HS-27A (cell line): ENCODE measurements around the gene ERG28.
"Not testable (repeated sequence)": the region's sequence is repeated elsewhere in the genome, so short reads cannot be mapped to it uniquely, and the experiment has no call there.

Experiments
- DNase-seq: peaks from one replicate; pipeline ENCODE4 v3.0.0-alpha.2; 2012; ENCODE audit warnings: low read depth, missing footprints

Gene ERG28

DNA sequence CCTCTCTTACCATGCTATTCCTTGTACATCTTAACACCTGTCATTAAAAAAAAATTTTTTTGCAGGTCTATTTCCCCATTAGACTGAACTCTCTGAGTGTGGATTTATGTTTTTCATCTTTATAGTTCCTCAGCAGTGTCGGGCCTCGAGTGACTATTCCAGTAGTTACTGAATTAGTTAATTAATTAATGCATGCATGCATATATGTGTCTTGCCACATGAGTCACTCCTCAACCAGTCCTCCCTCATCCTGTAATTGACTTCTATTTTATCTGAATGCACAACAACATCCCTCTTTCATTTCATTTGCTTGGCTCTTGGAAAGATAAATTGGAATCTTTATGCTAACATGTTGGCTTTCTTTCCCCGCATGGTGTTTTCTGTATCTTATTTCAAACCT, 35.6 kb downstream of the ERG28 start:
- DNase-seq = no peak

DNA sequence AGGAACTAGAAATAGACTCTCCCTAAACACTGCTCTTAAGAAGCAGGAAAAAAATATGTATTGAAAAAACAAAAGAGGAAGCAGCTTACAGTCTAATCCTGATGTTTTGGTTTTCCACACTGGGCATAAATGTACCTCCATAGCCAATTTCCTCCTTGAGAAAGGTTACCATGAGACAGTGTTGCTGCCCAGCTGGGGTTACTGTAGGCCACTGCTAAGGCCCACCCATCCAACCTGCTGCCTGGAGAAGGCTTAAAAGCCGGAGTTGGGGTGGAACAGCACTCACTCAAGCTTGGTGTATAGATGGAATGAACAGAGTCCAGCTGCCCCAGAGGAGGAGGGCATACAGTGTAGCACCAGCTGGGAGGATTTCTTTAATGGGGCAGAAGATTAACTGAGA, 41.1 kb downstream of the ERG28 start:
- no peak for DNase-seq

DNA sequence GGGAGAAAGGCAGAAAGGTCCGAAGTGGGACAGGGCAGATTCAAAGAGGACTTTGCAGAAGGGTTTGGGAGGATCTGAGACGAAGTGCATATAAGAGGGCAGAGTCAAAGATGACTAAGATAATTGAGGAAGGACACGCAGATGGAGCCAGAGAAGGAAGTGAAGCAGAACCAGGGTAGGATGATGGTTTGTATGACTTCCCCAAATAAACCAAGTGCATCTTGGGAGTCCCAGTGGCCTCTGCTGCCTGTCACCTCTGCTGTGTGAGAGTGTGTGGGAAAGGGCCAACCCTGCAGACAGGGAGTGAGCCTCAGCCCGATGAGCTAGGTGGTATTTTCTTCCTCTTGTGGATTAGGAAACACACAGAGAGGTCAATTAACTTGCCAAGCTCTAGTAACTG, 45.5 kb downstream of the ERG28 start:
- no peak for DNase-seq

DNA sequence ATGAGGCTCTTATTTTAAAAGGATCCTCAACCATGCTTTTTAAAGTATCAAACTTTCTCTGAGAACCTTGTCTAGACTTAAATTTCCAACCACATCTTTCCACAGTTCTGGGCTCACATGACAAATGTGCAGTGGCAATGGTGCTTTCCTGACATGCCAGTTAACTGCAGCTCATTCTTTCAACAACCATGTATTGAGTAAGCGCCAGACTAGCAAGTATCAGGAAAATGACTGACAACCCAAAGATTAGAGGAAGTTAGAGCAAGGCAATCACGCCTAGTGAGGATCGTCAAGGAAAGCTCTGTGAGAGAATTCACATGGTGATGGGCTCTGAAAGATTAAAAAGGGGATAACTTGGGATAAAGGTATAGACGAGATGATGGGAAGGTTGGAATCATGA, 46.5 kb downstream of the ERG28 start:
- no peak for DNase-seq

GRCh38 chr14:75612157-75612556, 48.5 kb downstream of the ERG28 start:
- DNase-seq = no peak

DNA sequence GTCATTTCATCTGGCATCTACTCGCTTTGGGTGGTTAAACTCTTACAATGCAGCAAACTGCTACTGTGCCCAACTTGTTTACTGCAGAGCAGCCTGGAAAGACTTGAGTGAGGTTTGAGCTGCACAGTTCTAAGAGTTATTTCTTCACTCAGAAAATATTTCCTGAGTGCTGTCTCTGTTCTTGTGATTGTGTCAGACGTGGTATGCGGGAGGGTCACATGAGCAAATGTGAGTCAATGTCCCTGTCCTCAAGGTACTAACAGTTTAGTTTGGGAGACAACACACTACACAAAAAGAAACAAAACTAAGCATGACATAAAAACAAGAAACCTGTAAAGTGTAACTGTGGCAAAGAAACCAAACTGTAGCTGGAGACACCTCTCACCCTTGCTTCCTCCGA, 49.8 kb downstream of the ERG28 start:
- DNase-seq = no peak

GRCh38 chr14:75609606-75610475, 50.8 kb downstream of the ERG28 start:
- no peak for DNase-seq

- DNase-seq = no peak
Measured at GRCh38 chr14:75609116-75609515, 51.6 kb downstream of the ERG28 start.

GRCh38 chr14:75607842-75608640, 52.6 kb downstream of the ERG28 start:
- no peak for DNase-seq

- no peak for DNase-seq
Measured at GRCh38 chr14:75607044-75607443, 53.6 kb downstream of the ERG28 start.

DNA sequence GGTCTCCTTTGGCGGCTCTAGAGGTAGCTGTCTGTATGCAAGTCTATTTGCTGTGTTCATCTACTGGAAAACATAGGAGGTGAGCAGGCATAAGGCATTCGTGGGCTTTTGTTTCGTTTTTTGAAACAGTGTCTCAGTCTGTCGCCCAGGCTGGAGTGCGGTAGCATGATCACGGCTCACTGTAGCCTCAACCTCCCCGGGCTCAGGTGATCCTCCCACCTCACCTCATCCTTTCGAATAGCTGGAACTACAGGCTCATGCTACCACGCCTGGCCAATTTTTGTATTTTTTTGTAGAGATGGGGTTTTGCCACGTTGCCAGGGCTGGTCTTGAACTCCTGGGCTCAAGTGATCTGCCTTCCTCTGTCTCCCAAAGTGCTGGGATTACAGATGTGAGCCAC, 54.8 kb downstream of the ERG28 start:
- no peak for DNase-seq

DNA sequence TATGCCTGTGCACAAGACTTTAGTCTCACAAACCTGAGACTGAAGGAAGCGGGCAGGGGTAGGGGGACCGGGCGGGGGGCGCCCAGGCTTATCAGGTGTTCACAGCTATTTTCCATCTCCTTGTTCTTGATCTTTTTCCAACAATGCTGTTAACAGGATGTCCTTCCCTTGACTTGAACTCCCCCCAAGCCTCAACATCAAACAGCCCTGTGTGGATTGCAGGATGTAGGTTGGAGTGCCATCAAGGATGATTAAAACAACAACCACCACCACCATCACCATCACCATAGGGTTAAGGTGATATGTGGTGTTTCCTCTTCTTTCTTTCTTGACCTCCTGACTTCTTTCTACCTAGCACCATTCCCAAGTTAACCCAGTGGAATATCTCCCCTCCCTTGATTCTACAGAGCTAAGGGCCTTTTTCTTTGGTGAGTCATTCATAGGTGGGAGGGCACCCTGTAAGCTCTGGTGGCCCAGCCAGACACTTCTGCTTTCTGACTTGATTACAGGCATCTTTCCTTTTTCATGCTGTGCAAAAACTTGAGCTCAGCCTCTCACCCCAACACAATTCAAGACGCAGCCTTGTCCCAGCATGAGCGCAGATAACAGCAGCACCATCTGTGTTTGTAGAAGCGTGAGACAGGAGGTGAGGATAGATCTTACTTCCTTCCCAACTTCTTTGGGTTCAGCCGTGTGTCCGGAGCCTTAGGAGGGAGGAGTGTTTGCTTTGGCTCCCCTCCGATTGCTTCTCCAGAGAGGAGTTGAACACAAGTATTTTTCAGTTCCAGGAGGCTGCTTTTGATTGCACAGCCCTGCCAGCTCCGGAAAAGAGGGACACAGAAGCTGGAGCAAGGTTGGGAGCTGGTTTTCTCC, 55.5 kb downstream of the ERG28 start:
- DNase-seq = no peak

- DNase-seq = no peak
Measured at GRCh38 chr14:75602503-75602902, 58.2 kb downstream of the ERG28 start.

DNA sequence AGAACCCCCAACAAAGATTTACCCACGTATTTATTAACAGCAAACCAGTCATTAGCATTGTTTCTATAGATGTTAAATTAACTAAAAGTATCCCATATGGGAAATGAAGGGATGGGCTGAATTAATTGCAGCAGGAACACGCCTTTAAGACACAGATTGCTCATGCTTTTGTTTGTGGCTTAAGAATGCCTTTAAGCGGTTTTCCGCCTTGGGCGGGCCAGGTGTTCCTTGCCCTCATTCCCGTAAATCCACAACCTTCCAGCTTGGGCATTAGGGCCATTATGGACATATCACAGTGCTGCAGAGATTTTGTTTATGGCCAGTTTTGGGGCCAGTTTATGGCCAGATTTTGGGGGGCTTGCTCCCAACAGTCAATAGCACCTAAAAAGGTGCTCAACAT, 59.6 kb downstream of the ERG28 start:
- DNase-seq = not testable (repeated sequence)

DNA sequence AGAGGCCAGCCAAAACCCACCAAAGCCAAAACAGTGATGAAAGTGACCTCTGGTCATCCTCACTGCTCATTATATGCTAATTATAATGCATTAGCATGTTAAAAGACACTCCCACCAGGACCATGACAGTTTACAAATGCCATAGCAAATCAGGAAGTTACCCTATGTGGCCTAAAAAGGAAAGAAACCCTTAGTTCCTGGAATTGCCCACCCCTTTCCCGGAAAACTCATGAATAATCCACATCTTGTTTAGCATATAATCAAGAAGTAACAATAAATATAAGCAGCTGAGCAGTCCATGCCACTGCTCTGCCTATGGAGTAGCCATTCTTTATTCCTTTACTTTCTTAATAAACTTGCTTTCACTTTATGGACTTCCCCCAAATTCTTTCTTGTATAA, 60.6 kb downstream of the ERG28 start:
- not testable (repeated sequence) for DNase-seq
